GM18498 (cell line): ENCODE results near the gene IER5L.

Experiments
- ATAC-seq: cut with Tn5 transposase; IDR thresholded peaks from one replicate; pipeline ENCODE4 v1.9.1; 2021; ENCODE audit warnings: mild to moderate bottlenecking, moderate library complexity; ENCODE audit not compliant: unreplicated experiment

IER5L gene

GRCh38 chr9:129177791-129178567, at the start of gene IER5L:
Gene IER5L, minus strand, starts transcription at chr9:129178261. Its CDS starts 209 bp downstream, at chr9:129178052.
- ATAC-seq, result peak; percentile 85

- ATAC-seq, result no peak
These were observed 49.8 kb upstream of the IER5L start for GRCh38 chr9:129227843-129228189.

- ATAC-seq, result no peak
These were observed 47.8 kb upstream of the IER5L start for GRCh38 chr9:129225815-129226214.

- no peak for ATAC-seq
These were observed 47.4 kb upstream of the IER5L start for GRCh38 chr9:129225490-129225778.

- no peak for ATAC-seq
These were observed 46.8 kb upstream of the IER5L start for GRCh38 chr9:129224618-129225489.

GRCh38 chr9:129223551-129224208, 45.6 kb upstream of the IER5L start:
- ATAC-seq, result no peak

GRCh38 chr9:129222819-129223218, 44.8 kb upstream of the IER5L start:
- ATAC-seq, result no peak

GRCh38 chr9:129221979-129222635, 44.0 kb upstream of the IER5L start:
- ATAC-seq, result no peak

- no peak for ATAC-seq
These were observed 43.2 kb upstream of the IER5L start for GRCh38 chr9:129221233-129221632.

GRCh38 chr9:129220771-129221170, 42.7 kb upstream of the IER5L start:
- no peak for ATAC-seq

- no peak for ATAC-seq
These were observed 40.9 kb upstream of the IER5L start for GRCh38 chr9:129218918-129219317.

- no peak for ATAC-seq
These were observed 40.2 kb upstream of the IER5L start for GRCh38 chr9:129218272-129218625.

- no peak for ATAC-seq
These were observed 35.5 kb upstream of the IER5L start for GRCh38 chr9:129213551-129213950.

GRCh38 chr9:129211686-129212085, 33.6 kb upstream of the IER5L start:
- ATAC-seq, result no peak

- no peak for ATAC-seq
These were observed 32.1 kb upstream of the IER5L start for GRCh38 chr9:129210125-129210524.

GRCh38 chr9:129209580-129209979, 31.5 kb upstream of the IER5L start:
- ATAC-seq, result no peak

- no peak for ATAC-seq
These were observed 31.0 kb upstream of the IER5L start for GRCh38 chr9:129209109-129209508.

GRCh38 chr9:129208207-129209032, 30.4 kb upstream of the IER5L start:
- ATAC-seq, result no peak

GRCh38 chr9:129206905-129207304, 28.8 kb upstream of the IER5L start:
- ATAC-seq, result no peak

GRCh38 chr9:129206401-129206800, 28.3 kb upstream of the IER5L start:
- ATAC-seq, result no peak
